ENCODE data around the gene ABLIM1.

ABLIM1 gene

DNA sequence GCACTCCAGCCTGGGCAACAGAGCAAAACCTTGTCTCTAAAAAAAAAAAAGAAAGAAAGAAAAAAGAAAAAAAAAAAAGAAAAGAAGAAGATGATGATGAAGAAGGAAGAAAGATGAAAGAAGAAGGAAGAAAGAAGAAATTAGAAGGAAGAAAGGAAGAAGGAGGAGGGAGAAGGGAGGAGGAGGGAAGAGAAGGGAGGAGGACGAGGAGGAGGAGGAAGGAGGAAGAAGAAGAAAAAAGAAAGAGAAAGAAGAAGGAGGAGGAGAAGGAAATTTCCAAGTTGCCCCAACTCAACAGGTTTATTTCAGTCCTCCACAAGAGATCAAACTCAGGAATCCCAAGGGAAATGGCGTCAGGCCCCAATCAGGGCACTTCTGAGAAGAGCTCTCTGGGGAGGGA, 115.7 kb downstream of the ABLIM1 start:
- DNase-seq = no peak

DNA sequence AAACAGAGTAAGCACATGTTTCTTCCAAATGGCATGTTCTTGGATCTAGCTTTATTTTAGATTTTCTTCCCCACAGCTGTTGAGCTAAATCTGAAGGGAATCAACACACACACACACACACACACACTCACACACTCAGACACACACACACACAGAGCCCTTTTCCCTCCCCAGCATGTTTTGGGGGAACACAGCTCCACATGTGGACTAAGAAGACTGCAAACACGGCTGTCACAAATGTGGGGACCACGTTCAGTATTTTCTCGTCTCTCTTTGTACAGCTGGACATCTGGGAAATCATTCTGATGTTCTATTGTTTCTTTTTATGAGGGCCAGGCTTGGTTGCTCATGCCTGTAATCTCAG, 116.3 kb downstream of the ABLIM1 start:
- no peak for DNase-seq

DNA sequence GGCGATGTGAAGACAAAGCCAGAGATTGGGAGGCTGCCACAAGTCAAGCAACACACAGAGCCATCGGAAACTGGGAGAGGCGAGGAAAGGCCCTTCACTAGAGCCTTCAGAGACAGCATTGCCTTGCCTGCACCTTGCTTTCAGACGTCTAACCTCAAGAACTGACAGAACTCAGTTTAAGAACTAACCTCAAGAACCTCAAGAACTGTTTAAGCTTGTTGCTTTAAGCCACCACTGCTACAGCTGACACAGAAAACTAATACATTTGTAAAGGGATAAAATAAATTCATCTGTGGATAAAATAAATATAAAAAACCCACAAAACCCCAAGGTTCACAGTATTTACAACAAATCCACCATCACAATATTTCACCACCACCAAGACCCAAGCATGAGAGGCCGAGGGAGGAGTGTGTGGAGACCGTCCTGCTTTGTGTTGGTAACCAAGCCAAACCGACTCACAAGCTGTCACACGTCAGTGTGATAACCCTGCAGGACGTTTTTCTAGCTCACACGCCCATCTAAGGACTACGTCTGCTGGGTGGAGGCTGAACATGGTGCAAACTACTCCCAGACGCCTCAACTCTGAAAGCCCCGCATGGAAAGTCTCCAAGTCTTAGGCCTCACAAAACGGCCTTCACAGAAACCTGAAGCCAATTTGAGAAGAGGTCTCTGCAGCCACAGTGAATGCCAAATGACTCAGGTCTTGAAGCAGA, 116.8 kb downstream of the ABLIM1 start:
- DNase-seq = no peak

DNA sequence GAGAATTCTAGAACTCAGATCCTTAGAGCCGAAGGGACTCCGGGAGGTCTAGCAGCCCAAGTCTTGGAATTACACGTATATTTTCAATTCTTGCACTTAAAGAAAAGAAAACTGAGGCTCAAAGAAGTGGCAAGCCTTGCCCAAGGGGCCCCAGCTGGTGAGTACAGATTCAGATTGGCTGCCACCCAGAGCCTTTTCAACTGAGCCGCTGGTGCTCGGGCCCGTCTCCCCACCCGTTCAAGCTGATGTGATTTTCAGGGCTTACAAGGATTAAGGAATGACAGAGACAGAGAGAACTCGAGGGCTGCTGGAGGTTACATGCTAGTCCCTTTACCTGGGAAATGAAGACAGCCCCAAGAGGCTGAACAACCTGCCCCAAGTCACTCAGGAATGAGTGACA, 117.8 kb downstream of the ABLIM1 start:
- no peak for DNase-seq

DNA sequence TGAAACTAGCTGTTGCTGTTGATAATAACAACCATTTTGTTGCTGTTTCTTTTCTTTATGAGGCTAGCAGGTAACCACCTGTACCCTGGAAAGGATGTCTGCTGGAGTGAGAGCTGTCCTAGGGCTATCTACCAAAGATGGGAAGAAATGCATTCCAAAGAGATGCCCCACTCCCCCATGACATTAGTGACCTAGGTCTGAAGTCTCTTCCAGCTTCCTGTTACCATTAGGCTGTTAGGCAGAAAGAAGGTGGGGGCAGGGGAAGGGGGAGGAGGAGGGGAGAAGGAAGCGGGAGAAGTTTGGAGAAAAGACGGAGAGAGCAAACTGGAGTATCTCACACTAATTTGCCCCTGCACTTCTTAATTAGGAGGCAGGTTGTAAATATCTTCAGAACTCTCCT, 118.5 kb downstream of the ABLIM1 start:
- no peak for DNase-seq

DNA sequence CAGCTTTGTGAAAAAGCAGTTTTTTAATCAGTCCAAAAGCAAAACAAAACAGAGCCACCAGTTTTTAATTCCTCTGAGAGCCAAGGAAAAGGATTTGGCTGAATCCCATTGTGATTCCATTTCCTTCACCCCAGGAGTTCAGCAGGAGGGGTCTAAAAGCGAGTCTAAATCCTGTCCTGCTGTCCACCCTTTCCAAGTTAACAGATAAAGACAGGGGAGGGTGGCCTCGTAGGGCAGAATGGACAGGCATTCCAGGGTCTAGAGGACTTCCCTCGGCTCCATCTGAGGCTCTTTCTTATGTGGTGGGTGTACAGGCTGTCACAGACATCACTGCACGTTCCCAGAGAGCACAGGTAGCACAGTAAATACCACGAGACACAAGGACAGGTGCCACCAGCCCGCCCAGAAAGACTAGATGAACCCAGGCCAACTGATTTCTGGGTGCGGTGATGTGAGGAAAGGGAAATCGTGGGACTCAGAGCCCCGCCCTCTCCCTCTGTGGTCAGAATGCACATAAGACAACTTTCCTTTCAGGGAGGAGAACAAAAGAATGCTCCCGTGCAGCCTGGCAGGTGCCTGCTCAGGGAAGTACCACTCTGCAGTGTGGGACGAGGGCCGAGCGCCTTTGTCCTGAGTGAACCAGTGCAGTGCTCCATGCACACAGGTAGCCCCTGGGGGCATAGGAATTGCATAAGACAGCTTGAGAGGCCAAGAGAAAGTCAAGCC, 119.7 kb downstream of the ABLIM1 start:
- DNase-seq = no peak

DNA sequence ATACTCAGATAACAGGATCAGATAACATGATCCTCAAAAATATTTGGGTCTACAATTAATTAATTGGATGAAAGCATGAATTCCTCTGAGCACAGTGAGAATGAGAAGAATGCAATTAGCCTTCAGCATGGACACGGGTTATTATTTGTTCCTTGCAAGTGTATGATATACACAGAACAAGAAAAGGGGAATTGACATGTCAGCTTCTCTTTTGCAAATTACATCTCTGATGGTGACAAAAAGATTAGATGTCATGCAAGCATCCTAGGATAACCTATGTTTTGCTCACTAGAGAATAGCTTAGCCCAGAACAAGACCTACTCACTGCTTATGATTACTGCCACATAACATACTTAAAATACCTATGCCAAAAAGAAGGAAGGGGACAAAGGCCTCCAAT, 120.3 kb downstream of the ABLIM1 start:
- no peak for DNase-seq

DNA sequence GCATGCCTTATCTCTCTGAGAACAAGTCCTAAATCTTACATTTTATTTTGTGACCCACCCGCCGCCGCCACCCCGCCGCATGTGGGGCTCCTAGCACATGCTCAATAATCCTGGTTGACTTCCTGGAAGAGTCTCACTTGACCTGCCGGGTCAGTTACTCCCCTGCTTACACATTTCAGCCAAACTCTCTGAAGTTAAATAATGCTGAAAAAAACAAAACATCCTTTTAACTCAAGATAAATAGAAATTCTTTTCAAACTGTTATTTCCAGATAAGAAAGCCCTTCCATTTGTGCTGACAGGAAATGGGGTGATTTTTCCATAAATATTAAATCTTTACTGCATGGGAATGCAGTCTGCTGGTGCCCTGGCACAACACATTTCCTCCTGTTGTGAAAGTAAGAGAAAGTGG, 123.5 kb downstream of the ABLIM1 start:
- DNase-seq = no peak

DNA sequence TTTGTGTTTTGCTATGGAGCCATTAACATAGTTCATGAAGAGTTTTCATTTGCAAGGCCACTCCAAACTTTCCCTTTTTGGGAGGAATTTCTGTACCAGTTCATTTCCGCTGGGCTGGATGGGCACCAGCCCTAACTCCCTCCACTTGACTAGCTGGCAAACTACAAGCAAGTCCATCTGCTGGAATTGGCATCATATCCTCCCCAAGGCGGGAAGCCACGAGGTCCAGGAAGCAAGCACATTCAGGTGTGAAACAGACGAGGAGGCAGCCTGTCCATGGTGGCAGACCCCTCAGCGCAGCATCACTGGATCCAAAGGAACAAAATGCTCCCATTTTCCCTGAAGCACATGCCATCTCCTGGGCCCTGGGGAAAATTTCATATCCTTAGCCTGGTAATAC, 125.8 kb downstream of the ABLIM1 start:
- no peak for DNase-seq

DNA sequence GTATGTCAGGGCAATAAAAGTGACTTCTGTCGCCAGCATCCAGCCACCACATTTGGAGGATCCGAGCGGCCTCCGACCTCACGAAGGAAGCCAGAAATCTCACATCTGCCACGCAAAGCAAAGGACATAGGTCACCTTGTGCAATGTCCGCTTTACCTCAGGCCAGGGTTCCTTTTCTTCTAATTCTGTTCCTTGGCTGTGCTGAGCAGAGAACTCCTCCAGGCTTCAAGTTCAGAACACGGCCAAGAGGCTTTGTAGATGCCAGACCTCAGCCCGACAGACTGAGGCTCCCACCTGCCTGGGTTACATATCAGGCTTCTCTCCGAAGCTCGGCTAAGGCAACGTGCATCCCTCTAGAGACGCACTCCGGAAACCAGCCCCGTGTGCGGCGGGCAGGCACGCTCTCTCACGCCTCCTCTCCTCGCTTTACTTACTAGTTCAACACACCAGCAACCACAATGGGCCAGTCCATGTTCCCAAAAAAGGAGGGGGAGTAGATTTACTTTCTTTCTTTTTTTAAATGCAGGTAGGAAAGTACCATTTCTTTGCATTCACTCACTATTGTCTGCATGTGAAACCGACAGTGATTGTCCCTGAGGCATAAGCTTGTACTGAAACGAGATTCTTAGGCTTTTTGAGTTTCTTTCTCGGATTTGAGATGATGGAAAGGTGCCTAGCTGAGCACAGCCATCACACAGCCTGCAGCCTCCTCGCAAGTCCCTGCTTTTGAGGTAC, 131.4 kb downstream of the ABLIM1 start:
- peak; percentile 1 for DNase-seq

DNA sequence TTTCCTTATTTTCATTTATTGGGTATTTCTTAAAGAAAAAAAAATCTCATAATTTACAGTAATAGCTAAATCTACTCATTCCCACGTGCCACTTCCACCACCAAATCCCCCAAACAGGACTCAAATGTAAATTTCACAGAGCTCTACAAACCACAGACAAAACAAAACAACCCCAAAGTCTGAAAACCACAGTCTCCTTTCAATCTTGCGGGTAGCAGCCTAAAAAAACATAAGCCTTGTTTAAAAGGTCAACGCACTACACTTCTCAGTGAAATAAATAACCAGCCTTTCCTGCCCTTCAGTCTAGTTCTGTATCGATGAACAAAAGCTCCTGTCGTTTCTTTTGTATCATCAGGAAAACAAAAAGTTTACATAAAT, 132.0 kb downstream of the ABLIM1 start:
- no peak for DNase-seq

DNA sequence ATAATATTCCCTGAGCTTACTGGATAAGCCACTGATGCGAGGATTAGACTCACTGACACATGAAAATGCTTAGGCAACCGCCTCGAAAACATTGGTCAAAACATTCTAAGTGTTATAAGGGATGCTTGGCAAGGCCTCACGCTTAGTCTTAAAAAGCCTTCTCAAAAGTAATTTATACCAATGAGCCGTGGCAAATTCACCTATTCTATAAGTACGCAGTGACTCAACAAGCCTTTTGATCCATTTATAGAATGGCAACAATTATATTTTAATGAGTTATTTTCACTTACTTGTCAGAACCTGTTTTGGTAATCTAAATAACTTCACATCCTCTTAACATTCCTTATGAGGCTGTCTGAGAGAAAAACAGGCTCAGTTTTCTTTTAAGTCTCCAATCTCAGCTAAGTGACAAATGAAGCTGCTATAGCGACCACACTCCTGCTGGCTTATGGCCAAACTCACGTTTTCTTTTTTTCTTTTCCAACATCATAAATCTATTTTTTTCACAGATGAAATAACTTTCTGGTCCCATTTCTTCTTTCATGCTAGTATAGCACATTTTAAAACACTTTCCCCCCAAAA, 132.6 kb downstream of the ABLIM1 start:
- no peak for DNase-seq

DNA sequence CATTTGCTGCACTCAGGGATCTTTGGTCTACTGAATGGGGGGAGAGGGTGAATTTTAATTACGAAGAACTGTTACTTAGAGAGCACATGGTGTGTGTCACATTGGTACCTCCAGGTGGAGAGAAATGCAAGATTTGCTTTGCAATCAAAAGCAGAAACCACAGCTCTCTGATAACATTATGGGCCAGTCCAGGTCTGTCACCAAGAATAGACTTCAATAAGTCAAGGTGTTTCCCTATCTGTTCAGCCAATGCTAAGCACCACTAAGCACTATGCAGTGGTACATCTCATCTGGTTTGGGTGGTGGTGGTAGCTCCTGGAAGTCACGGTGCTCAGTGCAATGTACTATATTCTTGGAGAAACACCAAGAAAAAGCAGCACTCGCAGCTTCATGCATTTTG, 134.2 kb downstream of the ABLIM1 start:
- no peak for DNase-seq

DNA sequence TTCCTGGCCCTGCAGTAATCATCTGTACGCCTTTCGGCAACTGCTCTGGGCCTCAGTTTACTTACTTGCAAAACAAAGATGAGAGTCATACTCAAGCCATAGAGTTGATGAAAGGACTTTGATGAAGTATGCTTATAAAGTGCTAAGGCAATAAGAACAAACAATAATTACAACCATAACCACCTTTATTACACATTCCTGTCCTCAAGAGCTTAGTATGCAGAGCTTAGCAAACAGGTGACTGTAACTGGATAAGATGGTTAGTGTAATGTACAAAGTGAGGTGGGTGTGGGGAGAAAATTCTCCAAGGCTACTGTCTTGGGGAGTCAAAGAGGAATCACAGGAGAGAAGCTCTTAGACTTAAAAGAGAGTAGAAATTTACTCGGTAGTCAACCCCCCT, 136.8 kb downstream of the ABLIM1 start:
- no peak for DNase-seq

DNA sequence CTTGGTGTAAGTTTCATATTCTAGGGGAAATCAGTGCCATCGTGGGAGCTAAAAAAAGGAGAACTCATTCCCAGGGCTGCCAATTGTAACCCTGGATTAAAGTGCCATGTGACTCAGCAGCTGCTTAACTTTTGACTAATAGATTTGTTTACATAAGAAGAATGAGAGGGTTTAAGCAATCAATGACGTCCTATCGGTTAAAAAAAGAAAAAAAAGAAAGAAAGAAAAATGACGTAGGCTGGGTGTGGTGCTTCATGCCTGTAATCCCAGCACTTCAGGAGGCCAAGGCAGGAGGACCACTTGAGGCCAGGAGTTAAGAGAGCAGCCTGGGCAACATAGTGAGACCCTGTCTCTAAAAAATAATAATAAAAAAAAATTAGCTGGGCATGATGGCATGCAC, 137.6 kb downstream of the ABLIM1 start:
- no peak for DNase-seq

DNA sequence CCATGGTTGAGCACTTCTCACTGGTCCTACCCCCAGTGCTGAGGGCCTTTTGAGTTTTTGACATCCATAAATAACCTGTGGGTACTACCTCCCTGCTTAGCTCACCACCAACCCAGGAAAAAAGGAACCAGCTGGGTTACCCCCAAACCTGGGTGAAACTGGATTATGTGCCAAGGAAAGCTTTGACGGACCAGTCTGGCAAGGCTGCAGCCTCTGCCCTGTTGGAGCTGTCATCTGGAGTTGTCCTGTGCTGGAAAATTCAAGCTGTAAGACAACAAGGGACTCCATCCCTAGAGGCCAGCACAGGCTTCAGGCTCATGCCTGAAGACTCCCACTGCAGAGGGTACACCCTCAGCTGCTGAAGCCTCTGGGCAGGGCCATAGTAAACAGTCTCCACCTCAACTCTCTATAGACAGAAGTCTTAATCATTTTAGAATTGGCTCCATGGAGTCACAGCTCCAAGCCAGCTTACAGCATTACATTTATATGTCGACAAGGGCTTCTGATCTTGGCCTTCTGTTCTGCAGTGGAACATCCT, 138.2 kb downstream of the ABLIM1 start:
- DNase-seq = no peak

DNA sequence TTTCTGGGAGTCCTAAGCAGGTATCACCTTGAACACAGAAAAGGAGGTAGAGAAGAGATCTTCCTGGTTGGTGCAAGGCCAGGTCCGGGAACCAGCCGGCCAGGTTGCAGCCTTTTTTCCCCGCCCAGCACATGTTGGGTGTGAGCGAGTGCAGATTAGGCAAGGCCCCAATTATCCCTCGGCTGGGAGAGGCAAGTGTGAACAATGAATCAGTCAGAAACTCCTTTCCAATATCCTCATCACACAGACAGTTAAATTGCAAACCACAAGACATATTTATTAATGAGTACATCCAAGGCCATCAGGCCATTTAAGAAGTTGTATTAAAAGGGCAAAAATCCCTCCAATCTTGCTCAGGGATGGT, 138.8 kb downstream of the ABLIM1 start:
- DNase-seq = no peak

DNA sequence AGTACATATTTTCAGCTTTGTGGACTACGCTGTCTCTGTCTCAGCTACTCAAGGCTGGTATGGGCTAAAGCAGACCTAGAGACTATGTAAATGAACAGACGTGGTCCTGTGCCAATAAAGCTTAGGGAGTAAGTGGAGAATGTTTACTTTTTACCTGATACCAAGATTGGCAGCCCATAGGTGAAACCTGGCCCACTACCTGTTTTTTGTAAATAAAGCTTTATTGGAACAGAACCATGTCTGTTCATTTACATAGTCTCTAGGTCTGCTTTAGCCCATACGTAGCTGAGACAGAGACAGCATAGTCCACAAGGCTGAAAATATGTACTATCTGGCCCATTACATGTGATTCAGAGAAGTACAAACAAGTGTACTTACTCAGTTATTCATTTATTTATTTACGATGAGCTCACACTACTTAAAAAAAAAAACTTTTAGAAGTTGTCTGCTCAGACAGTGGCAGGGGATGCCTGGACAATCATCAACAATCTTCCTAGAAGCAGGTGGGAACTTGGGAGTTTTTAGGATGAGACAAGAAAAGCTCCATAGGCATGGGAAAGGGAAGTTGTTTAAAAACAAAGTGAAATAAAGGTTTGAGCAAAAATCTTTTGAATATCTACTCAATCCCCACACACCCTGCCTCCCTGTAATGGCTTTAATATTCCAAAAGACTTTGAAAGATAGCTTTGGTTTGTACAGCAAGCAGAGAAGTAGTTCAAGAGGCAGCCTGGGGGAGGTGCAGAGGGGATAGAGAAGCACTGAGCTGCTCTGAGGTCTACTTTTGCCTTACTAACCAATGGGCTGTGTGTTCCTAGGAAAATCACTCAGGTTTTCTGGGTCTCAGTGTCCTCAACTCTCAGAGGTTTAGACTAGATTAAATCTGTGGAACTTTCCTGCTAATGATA, 139.4 kb downstream of the ABLIM1 start:
- DNase-seq = no peak

DNA sequence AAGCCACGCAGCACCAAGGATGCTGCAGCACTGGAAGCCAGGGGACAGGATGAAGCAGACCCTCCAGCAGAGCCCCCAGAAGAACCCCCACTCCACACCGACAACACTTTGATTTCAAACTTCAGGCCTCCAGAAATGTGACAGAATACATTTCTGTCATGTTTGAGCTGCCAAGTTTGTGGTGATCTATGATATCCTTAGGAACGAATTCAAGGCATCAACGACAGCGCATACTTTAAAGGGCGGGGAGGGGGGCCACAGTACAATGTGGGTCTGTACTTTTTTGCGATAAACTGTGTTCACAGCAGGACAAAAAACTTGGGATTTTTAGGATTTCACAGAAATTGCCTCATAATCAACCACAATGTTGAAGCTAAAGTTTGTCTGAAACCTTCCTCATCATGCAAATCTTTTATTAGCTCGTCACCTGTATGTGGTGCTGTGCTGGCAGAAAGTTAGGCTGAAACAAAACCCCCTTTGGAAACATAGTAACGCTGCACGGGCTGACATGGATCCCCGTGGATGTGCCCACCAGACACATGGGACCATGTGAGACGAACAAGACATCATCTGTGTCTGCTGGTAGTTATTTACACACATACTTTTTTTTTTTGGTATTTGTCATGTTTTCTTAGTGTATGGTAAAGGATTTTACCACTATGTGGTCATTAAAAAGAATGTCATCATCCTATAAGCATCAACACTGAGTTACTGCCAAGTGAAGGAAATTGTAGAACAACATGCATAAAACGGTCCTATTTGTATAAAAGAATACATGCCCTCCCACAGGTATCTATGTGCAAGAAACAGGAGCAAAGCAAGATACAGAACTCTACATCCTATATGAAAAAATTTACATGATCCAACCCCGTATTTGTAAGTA, 140.5 kb downstream of the ABLIM1 start:
- DNase-seq = no peak

DNA sequence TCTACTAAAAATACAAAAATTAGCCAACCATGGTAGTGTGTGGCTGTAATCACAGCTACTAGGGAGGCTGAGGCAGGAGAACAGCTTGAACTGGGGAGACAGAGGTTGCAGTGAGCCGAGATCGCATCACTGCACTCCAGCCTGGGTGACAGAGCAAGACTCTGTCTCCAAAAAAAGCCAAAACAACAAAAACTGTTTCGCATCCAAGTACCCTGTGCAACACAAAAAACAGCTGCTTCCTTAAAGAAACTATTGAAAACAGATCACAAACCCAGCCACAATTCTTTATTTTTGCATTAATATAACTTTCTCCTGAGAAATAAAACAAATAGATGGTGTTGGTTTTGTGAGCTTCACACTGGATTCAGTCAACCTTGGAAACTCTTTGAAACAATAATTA, 141.7 kb downstream of the ABLIM1 start:
- no peak for DNase-seq

DNA sequence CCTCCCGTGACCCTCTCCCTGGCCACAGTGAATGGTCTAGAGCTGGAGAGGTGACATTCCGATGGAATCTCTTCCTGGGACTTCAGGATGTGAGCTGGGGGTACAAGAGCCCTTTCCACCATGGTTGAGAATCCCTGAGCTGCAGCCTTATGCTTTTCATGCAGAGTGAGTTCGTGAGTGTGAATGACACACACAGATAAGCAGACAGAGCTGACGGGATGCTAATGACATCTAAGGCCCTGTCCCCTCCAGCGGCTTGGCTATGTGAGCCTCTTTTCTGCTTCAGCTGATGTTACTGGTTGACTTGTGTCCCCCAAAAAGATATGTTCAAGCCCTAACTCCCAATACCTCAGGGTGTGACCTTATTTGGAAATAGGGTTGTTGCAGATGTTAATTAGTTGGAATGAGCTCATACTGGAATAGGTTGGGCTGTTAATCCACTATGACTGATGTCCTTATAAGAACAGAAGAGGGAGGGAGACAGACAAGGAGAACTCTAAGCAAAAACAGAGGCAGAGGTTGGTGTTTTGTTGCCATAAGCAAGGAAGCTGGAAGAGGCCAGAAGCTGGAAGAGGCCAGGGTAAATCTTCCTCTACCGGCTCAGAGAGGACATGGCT, 142.7 kb downstream of the ABLIM1 start:
- DNase-seq = no peak
